ENCODE results near the gene CDX2.

Gene CDX2

GRCh38 chr13:27921961-27922882 is 46.9 kb downstream of the CDX2 start:
- DNase-seq (ENCODE audit: low spot score), result peak; percentile 41
- in situ Hi-C loops (cut with MboI; ENCODE audit: low sequenced_read_pairs, unreplicated experiment), result no loop called here
- no peak for TF ChIP-seq CTCF (IDR thresholded peaks at IDR 0.05; ENCODE audit: borderline replicate concordance, control extremely low read depth, extremely low read depth, insufficient read depth, missing control alignments)

GRCh38 chr13:27921421-27921960 is 47.6 kb downstream of the CDX2 start:
- no peak for TF ChIP-seq CTCF (IDR thresholded peaks at IDR 0.05; ENCODE audit: borderline replicate concordance, control extremely low read depth, extremely low read depth, insufficient read depth, missing control alignments)
- in situ Hi-C loops (cut with MboI; ENCODE audit: low sequenced_read_pairs, unreplicated experiment), result no loop called here
- no peak for DNase-seq (ENCODE audit: low spot score)

- TF ChIP-seq CTCF (IDR thresholded peaks at IDR 0.05; ENCODE audit: borderline replicate concordance, control extremely low read depth, extremely low read depth, insufficient read depth, missing control alignments), result no peak
- in situ Hi-C loops (cut with MboI; ENCODE audit: low sequenced_read_pairs, unreplicated experiment), result no loop called here
- peak; percentile 58 for DNase-seq (ENCODE audit: low spot score)
These were observed 48.3 kb downstream of the CDX2 start for GRCh38 chr13:27920677-27921420.

GRCh38 chr13:27919934-27920676 is 49.0 kb downstream of the CDX2 start, which contains the start of gene PDX1:
PDX1 (plus strand) TSS chr13:27920000; CDS start chr13:27920139, 139 bp downstream.
- no peak for TF ChIP-seq CTCF (IDR thresholded peaks at IDR 0.05; ENCODE audit: borderline replicate concordance, control extremely low read depth, extremely low read depth, insufficient read depth, missing control alignments)
- DNase-seq (ENCODE audit: low spot score), result peak; percentile 67
- in situ Hi-C loops (cut with MboI; ENCODE audit: low sequenced_read_pairs, unreplicated experiment), result no loop called here

GRCh38 chr13:27919659-27919933 is 49.5 kb downstream of the CDX2 start:
- no peak for TF ChIP-seq CTCF (IDR thresholded peaks at IDR 0.05; ENCODE audit: borderline replicate concordance, control extremely low read depth, extremely low read depth, insufficient read depth, missing control alignments)
- DNase-seq (ENCODE audit: low spot score), result no peak
- in situ Hi-C loops (cut with MboI; ENCODE audit: low sequenced_read_pairs, unreplicated experiment), result no loop called here
